AG04450 (cell line): ENCODE measurements around the gene ADGRV1. TPM values are rescaled to one million over a fixed set of nuclear protein-coding genes. Genes with fewer than 3 reads are reported as not detected.

ENCODE experiments used
- CTCF ChIA-PET: fragments of 300-600, 350-600 bp; formaldehyde crosslinking; extraction: SDS; loops from one replicate; lab custom pipeline; 2022; ENCODE audit warnings: antibody characterized with exemption, inconsistent platforms; lab: Charles Lee
- POLR2A ChIA-PET: fragments of 350-600 bp; formaldehyde crosslinking; extraction: SDS; loops from one replicate; lab custom pipeline; 2021; ENCODE audit warnings: antibody characterized with exemption, inconsistent platforms; lab: Yijun Ruan, JAX
- DNase-seq: peaks from one replicate; pipeline ENCODE4 v3.0.0-alpha.2; 2011; ENCODE audit warnings: low read depth, low spot score
- H3K27ac ChIP-seq: one replicate; pipeline ENCODE4 v1.5.1; 2012; ENCODE audit warnings: low read depth, low read length, control low read depth
- H3K27me3 ChIP-seq: one replicate; pipeline ENCODE4 v1.6.0; 2012; ENCODE audit warnings: low read length; ENCODE audit not compliant: control insufficient read depth, insufficient read depth
- H3K4me3 ChIP-seq: 2 replicates; pipeline ENCODE4 v1.5.1; 2011; ENCODE audit warnings: mild to moderate bottlenecking, low read depth, low read length, control low read depth
- H3K9me3 ChIP-seq: 2 replicates; pipeline ENCODE4 v1.5.1; 2012; ENCODE audit warnings: low read length; ENCODE audit not compliant: control insufficient read depth, insufficient read depth
- polyA plus RNA-seq: library from polyadenylated mRNA; depleted of rRNA; stranded (reverse); fragments of >200 nt; gene quantifications from 2 replicates; pipeline ENCODE4 v1.2.3, GENCODE V29; 2011
- TF ChIP-seq, protein P1 (sequence below): IDR thresholded peaks from 2 replicates; pipeline ENCODE4 v1.5.1; 2011; ENCODE audit warnings: low read depth, low read length, control low read depth, inconsistent platforms

The ADGRV1 gene
- polyA plus RNA-seq, 1 experiment: 0.06 TPM

DNA sequence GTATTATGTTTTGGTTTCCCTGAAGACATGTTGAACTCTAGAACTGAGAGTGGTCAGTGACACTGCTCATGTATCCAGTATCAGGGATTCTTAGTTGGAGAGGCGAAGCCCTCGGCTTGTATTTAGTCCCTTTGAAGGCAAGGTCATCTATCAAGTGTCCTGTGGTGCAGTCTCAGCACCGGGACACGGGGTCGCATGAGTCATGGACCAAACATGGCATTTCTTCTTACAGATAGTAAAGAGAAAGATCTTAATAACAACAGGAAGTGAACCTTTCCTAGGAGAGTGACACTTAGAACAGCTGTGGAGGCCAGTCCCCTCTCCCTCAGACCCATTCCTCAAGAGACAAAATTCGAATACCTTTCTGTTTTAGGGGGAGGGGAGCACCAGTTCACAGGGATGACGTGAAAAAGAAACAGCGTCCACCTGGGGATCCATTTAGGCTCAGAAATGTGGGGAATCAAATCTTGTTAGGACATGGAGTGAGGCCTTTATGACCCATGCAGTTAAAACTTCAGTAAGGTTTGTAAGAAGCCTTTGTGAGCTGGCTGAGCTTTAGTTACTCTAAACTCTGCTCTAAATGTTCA is 86.5 kb downstream of the ADGRV1 start:
- TF ChIP-seq, protein P1, sequence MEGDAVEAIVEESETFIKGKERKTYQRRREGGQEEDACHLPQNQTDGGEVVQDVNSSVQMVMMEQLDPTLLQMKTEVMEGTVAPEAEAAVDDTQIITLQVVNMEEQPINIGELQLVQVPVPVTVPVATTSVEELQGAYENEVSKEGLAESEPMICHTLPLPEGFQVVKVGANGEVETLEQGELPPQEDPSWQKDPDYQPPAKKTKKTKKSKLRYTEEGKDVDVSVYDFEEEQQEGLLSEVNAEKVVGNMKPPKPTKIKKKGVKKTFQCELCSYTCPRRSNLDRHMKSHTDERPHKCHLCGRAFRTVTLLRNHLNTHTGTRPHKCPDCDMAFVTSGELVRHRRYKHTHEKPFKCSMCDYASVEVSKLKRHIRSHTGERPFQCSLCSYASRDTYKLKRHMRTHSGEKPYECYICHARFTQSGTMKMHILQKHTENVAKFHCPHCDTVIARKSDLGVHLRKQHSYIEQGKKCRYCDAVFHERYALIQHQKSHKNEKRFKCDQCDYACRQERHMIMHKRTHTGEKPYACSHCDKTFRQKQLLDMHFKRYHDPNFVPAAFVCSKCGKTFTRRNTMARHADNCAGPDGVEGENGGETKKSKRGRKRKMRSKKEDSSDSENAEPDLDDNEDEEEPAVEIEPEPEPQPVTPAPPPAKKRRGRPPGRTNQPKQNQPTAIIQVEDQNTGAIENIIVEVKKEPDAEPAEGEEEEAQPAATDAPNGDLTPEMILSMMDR: no peak
- ChIA-PET POLR2A (no interaction called here), CTCF (no interaction called here)
- Histone ChIP-seq H3K4me3 (no peak overlapping the region), H3K27me3 (no peaks in the 10 kb centered on the region), H3K9me3 (no peaks in the 10 kb centered on the region), H3K27ac (no peak overlapping the region)
- no peak for DNase-seq

DNA sequence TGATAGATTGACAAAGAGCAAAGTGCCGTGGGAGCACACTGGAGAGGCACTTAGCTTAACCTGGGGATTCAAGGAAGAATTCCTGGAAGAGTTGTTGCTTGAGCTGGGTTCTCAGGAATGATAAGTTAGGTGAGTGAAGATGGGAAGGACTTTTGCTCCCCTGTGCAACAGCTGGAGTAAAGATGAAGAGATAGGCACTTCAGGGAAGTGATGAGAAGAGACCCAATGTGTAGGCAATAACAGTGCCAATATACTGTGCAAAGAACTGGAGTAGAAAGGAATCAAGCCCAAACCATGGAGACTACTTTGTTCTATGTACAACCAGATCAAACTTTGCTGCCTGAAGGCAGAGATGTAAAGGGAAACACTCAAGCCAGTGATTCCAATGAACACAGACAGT is 92.2 kb downstream of the ADGRV1 start:
- no peaks in the 10 kb centered on the region for H3K27me3 ChIP-seq
- H3K4me3 ChIP-seq: no peak overlapping the region
- H3K9me3 ChIP-seq: no peaks in the 10 kb centered on the region
- no peak for DNase-seq
- ChIA-PET POLR2A (no interaction called here), CTCF (no interaction called here)
- TF ChIP-seq, protein P1: no peak
- no peak overlapping the region for H3K27ac ChIP-seq

DNA sequence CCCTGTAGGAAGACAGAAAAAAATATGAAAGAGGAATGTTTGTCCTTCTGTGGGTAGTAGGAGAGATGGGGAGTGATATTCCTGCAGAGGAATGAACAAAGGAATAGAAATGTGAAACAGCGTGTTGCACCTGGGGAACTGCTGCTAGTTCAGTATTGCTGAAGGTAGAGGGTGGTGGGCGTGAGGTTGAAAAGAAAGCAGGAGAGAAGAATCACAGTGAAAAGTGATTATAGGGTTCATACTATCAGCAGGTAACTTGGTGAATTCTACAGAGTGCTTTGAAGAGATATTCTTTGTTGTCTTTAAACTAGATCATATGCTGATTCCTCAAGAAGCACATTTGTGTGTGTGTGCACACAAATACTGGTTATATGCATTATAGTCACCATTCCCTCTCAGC is 95.6 kb downstream of the ADGRV1 start:
- ChIA-PET CTCF (no interaction called here), POLR2A (no interaction called here)
- no peak for DNase-seq
- TF ChIP-seq, protein P1: no peak
- no peaks in the 10 kb centered on the region for H3K9me3 ChIP-seq
- no peak overlapping the region for H3K27ac ChIP-seq
- H3K4me3 ChIP-seq: no peak overlapping the region
- no peaks in the 10 kb centered on the region for H3K27me3 ChIP-seq

DNA sequence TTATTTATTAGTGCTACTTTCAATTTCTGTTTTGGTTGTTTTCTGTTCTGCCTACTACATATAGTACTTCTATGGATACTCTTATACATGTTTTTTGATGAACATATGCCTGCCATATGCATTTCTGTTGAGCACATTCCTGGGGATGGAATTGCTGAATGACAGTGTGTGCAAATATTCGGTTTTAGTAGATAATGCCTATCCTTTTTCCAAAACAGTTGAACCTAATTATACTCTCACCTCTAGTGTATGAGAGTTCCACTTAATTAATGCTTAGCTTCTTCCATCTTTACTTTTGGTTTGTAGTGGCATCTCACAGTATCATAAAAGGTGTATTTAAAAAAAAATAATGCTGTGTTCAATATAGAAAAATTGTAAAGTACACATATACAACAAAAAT is 96.8 kb downstream of the ADGRV1 start:
- ChIA-PET CTCF (no interaction called here), POLR2A (no interaction called here)
- no peak for DNase-seq
- TF ChIP-seq, protein P1: no peak
- Histone ChIP-seq H3K27ac (no peak overlapping the region), H3K4me3 (no peak overlapping the region), H3K27me3 (no peaks in the 10 kb centered on the region), H3K9me3 (no peaks in the 10 kb centered on the region)

DNA sequence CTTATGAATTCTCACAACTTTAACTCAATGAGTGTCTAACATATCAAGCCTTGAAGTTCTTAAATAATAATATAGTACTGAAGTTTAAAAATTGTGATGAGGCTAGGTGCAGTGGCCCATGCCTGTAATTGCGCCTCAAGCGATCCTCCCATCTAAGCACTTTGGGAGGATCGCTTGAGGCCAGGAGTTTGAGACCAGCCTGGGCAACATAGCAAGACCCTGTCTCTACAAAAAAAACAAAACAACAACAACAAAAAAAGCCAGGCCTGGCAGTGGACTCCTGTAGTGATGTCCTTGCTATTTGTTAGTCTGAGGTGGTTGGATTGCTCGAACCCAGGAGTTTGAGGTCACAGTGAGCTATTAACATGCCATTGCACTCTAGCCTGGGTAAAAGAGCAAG is 98.4 kb downstream of the ADGRV1 start:
- TF ChIP-seq, protein P1: no peak
- ChIA-PET CTCF (no interaction called here), POLR2A (no interaction called here)
- DNase-seq: no peak
- no peaks in the 10 kb centered on the region for H3K27me3 ChIP-seq
- no peak overlapping the region for H3K4me3 ChIP-seq
- no peak overlapping the region for H3K27ac ChIP-seq
- H3K9me3 ChIP-seq: no peaks in the 10 kb centered on the region
